ENCODE results near the gene TMEM51. TPM values are rescaled to one million over a fixed set of nuclear protein-coding genes. Genes with fewer than 3 reads are reported as not detected.

TMEM51 gene
- total and polyA plus RNA-seq, 2 of the 4 experiments (the other 2 are of a cell fraction): 2.7 to 10.2 TPM

DNA sequence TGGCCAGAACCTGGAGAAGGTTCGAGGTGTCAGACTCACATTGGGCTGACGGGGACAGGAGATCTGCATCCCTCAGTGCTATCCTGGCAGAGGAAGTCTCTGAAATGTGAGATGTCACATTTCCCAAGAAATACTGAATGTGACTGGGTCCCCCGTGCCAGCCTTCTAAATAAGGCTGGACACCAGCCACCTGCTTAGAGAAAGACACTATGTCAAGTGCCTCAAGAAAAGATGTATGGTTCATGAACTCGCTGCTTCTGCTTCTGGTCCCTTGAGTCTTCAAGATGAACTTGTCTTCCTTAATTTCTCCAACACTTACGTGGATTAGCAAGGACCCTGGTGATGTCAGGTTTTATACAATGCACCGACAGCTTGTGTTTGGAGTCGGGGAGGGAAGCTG, 51.4 kb downstream of the TMEM51 start:
- no peak overlapping the region for H3K23ac ChIP-seq (ENCODE audit: low read depth, low read length)
- peaks cover 30 to 66% of the 10 kb centered on the region in 2 experiments for H3K79me1 ChIP-seq (ENCODE audit: low read depth in 1 of 2, low read length in 2 of 2)
- ChIA-PET CTCF (no interaction called here), POLR2A (ENCODE audit: unreplicated experiment) (no interaction called here)
- H4K5ac ChIP-seq (ENCODE audit: low read depth, low read length): no peak overlapping the region
- no peak overlapping the region for H2AK5ac ChIP-seq (ENCODE audit: low read depth, low read length)
- H2AK9ac ChIP-seq (replicated peaks; ENCODE audit: low read depth, low read length, poor library complexity): no peak overlapping the region
- no TSS peak for BruUV-seq (replicated peaks)
- no peak overlapping the region for H3K4me3 ChIP-seq (ENCODE audit: insufficient read depth, low read depth, low read length)
- no peak overlapping the region for H3K9ac ChIP-seq (ENCODE audit: low read depth, low read length)
- peaks cover 5% of the 10 kb centered on the region for H3K9me1 ChIP-seq (ENCODE audit: insufficient read depth, low read length)
- peaks cover 26% of the 10 kb centered on the region; the same call in 1 of the 2 replicates for H4K20me1 ChIP-seq (ENCODE audit: insufficient read depth, low read length)
- dilution Hi-C loops (cut with HindIII; ENCODE audit: low sequenced_read_pairs, unreplicated experiment) (no loop called here), in situ Hi-C loops (cut with MboI; ENCODE audit: low sequenced_read_pairs) (no loop called here), intact Hi-C loops (cut with micrococcal nuclease) (no loop called here)
- no peak overlapping the region for H4K8ac ChIP-seq (ENCODE audit: low read depth in 2 of 2, low read length in 2 of 2)
- H4K91ac ChIP-seq (ENCODE audit: insufficient read depth, low read depth, low read length): no peak overlapping the region
- H3K4me2 ChIP-seq (ENCODE audit: low read depth, low read length): no peak overlapping the region
- H3K4me1 ChIP-seq (ENCODE audit: control insufficient read depth, insufficient read depth, low read length): peaks cover 22% of the 10 kb centered on the region
- TF ChIP-seq NFE2L2 (IDR thresholded peaks at IDR 0.05; ENCODE audit: low read depth, low read length) (no peak), FOS (IDR thresholded peaks at IDR 0.05; ENCODE audit: low read depth, low read length) (no peak), CTCF (conservative IDR thresholded peaks at IDR 0.05; ENCODE audit: low read depth, low read length) (no peak), RAD21 (IDR thresholded peaks at IDR 0.05; ENCODE audit: low read length) (no peak), SMC3 (IDR thresholded peaks at IDR 0.05; ENCODE audit: low read depth, low read length) (no peak), RFX5 (IDR thresholded peaks at IDR 0.05; ENCODE audit: low read depth, low read length) (no peak), MAFK (IDR thresholded peaks at IDR 0.05; ENCODE audit: low read depth, low read length) (no peak), POLR2A (IDR thresholded peaks at IDR 0.05; ENCODE audit: low read depth, low read length) (no peak), BHLHE40 (IDR thresholded peaks at IDR 0.05; ENCODE audit: low read depth, low read length) (no peak), RCOR1 (IDR thresholded peaks at IDR 0.05; ENCODE audit: insufficient replicate concordance, low read length) (no peak)
- TF ChIP-seq, protein P1, sequence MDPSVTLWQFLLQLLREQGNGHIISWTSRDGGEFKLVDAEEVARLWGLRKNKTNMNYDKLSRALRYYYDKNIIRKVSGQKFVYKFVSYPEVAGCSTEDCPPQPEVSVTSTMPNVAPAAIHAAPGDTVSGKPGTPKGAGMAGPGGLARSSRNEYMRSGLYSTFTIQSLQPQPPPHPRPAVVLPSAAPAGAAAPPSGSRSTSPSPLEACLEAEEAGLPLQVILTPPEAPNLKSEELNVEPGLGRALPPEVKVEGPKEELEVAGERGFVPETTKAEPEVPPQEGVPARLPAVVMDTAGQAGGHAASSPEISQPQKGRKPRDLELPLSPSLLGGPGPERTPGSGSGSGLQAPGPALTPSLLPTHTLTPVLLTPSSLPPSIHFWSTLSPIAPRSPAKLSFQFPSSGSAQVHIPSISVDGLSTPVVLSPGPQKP (IDR thresholded peaks at IDR 0.05; ENCODE audit: borderline replicate concordance, low read depth, low read length): no peak
- TF ChIP-seq, protein P2, sequence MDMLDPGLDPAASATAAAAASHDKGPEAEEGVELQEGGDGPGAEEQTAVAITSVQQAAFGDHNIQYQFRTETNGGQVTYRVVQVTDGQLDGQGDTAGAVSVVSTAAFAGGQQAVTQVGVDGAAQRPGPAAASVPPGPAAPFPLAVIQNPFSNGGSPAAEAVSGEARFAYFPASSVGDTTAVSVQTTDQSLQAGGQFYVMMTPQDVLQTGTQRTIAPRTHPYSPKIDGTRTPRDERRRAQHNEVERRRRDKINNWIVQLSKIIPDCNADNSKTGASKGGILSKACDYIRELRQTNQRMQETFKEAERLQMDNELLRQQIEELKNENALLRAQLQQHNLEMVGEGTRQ (IDR thresholded peaks at IDR 0.05; ENCODE audit: low read depth, low read length): no peak
- no peak for DNase-seq
- H2BK120ac ChIP-seq (ENCODE audit: low read depth, low read length): no peak overlapping the region
- no peak overlapping the region for H2BK15ac ChIP-seq (ENCODE audit: low read depth, low read length)
- no peak overlapping the region for H2BK5ac ChIP-seq (ENCODE audit: low read depth, low read length, poor library complexity, severe bottlenecking)
- H3K56ac ChIP-seq (ENCODE audit: extremely low read depth, insufficient read depth, low read length): no peak overlapping the region
- ATAC-seq (ENCODE audit: low read depth): no peak
- H2BK20ac ChIP-seq (ENCODE audit: low read depth, low read length): no peak overlapping the region
- no peak overlapping the region for H3K18ac ChIP-seq (ENCODE audit: low read depth, low read length)
- no peaks in the 10 kb centered on the region for H3K27me3 ChIP-seq (ENCODE audit: control insufficient read depth, insufficient read depth, low read length)
- no peak overlapping the region for H3K27ac ChIP-seq (ENCODE audit: insufficient read depth, low read length)
- no peaks in the 10 kb centered on the region; the same call in 1 of the 2 replicates for H3K36me3 ChIP-seq (ENCODE audit: control insufficient read depth, insufficient read depth, low read length)
- H3K4ac ChIP-seq (ENCODE audit: low read depth, low read length): no peak overlapping the region
- no peaks in the 10 kb centered on the region for H3K9me3 ChIP-seq (ENCODE audit: control insufficient read depth, insufficient read depth, low read length)
- H2AFZ ChIP-seq (replicated peaks; ENCODE audit: low read length, poor library complexity): no peak overlapping the region
- 94% methylated on average over 2 of the region's 7 CpGs; no CpG with 5 or more reads in 1 of the 2 experiments for WGBS, 2 experiments (ENCODE audit: extremely low coverage in 2 of 2, insufficient read length in 1 of 2)
- H3K14ac ChIP-seq (replicated peaks; ENCODE audit: low read depth, low read length): no peak overlapping the region

Data from IMR-90 (cell line).